ENCODE results near the gene PSTK. TPM values are rescaled to one million over a fixed set of nuclear protein-coding genes. Genes with fewer than 3 reads are reported as not detected.

Gene PSTK
- total RNA-seq, 3 donors from 2014 or later = 3.6 to 6.4 (median 3.7) TPM

- Histone ChIP-seq H3K27ac (no peak overlapping the region), H3K4me3 (no peak overlapping the region), H3K36me3 (no peaks in the 10 kb centered on the region), H3K27me3 (no peaks in the 10 kb centered on the region), H3K4me1 (peaks cover 0 to 16% of the 10 kb centered on the region in 2 donors), H3K9me3 (no peaks in the 10 kb centered on the region)
- intact Hi-C loops (cut with DNase I; ENCODE audit: low total_unique reads) = no loop called here
- no peak for TF ChIP-seq POLR2A (IDR thresholded peaks at IDR 0.05)
- no peak for TF ChIP-seq CTCF (IDR thresholded peaks at IDR 0.05)
- no peak for TF ChIP-seq POLR2AphosphoS5 (IDR thresholded peaks at IDR 0.05)
- no peak for DNase-seq (ENCODE audit: low spot score in 2 of 2)
These were observed 24.1 kb downstream of the PSTK start for GRCh38 chr10:123004298-123004697.

GRCh38 chr10:123007558-123008354 is 27.6 kb downstream of the PSTK start:
- Histone ChIP-seq H3K27me3 (no peaks in the 10 kb centered on the region), H3K4me1 (peaks cover 0 to 26% of the 10 kb centered on the region in 2 donors), H3K9me3 (no peaks in the 10 kb centered on the region), H3K27ac (peak overlapping the region; percentile 95 to 97), H3K36me3 (no peaks in the 10 kb centered on the region), H3K4me3 (peak overlapping the region; percentile 87 to 99 (median 90))
- DNase-seq (ENCODE audit: low spot score in 2 of 2) = no peak
- peak in 1 of 3 donors; percentile 13 for TF ChIP-seq CTCF (IDR thresholded peaks at IDR 0.05)
- TF ChIP-seq POLR2A (IDR thresholded peaks at IDR 0.05) = no peak
- intact Hi-C loops (cut with DNase I; ENCODE audit: low total_unique reads) = no loop called here

DNA sequence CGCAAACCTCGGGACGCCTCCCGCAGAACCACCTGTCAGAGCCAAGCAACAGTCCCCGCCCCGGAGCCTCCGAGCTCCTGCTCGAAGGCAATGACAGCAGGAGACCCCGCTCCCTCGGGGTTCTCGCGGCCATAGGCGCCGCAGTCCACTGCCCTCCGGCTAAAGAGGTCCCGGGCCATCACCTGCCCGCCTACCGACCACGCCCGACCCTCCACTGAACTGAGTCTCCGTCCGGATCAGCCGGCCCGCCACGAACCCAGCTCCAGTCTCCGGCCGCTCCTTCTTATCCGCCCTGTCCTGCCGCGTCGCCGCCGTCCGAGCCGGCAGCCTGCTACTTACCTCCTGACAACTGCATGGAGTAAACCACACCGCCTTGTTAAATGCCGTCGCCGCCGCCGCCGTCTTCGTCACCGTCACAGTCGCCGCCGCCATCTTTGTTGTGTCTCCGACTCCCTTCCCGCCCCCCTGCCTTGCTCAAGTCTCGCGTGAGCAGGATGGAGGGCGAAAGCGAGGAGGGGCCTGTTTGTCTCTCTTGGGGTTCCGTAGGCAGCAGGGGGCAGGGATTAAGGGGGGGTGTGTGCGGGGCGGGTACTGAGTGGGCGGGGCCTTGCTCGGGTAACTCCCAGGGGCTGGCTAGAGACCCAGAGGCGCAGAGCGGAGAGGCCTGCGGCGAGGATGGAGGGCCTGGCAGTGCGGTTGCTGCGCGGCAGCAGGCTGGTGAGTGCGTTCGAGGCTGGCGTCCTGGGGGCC is 28.3 kb downstream of the PSTK start, which contains the start of the genes ACADSB and IKZF5:
Gene ACADSB (plus strand): TSS at position 652 of the 750 bp plus-strand sequence. CDS start 24 bp downstream, at position 676.
Gene IKZF5 (minus strand): TSS at position 441 of the 750 bp plus-strand sequence. CDS start 10,170 bp downstream, outside the sequence.
- Histone ChIP-seq H3K27me3 (no peaks in the 10 kb centered on the region), H3K4me3 (peak within 1 kb of the TSS; percentile 87 to 99 (median 90)), H3K27ac (peak within 1 kb of the TSS; percentile 95 to 97), H3K36me3 (no peaks in the 10 kb centered on the region), H3K4me1 (peaks cover 0 to 26% of the 10 kb centered on the region in 2 donors), H3K9me3 (no peaks in the 10 kb centered on the region)
- TF ChIP-seq POLR2AphosphoS5 (IDR thresholded peaks at IDR 0.05) = peak; percentile 95 to 99 (median 99)
- no peak for TF ChIP-seq CTCF (IDR thresholded peaks at IDR 0.05)
- peak; percentile 84 for TF ChIP-seq POLR2A (IDR thresholded peaks at IDR 0.05)
- peak; percentile 97 for DNase-seq (ENCODE audit: low spot score in 2 of 2)
- intact Hi-C loops (cut with DNase I; ENCODE audit: low total_unique reads) = no loop called here

DNA sequence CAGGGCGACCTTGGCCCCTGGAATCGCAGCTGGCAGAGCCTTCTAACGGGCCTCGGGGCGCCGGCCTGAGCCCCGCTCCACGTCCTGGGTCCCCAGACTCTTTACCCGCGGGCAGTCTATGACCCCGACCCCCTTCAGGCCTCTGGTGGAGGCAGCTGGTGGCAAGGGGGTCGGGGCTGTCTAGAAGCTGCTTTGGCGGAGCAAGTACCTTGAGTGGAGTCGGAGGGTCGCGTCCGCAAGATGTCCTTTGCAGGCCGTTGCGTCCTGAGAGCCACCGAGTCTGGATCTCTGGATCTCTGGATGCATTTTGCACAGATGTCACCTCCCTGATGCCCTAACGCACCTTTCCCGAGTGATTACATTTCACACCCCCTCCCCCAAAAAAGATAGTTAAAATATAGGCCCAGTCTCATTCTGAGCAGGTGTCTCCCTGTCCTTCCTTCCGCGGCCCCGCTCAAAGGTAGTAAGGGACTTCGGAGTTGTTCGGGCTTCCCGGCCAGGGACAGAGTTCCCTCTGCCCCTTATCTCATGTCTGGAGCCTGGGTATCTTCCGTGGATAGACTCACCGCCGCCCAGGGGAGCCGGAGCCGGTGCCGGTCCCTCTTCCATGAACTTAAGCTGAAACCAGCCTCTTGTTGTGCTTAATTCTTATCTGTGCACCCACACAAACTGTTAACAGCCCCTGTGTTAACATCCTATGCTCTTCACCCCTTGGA is 29.1 kb downstream of the PSTK start:
- Histone ChIP-seq H3K36me3 (no peaks in the 10 kb centered on the region), H3K4me1 (peaks cover 0 to 26% of the 10 kb centered on the region in 2 donors), H3K9me3 (no peaks in the 10 kb centered on the region), H3K27ac (peak overlapping the region; percentile 78 to 97), H3K27me3 (no peaks in the 10 kb centered on the region), H3K4me3 (peak overlapping the region; percentile 87 to 99 (median 90))
- TF ChIP-seq POLR2AphosphoS5 (IDR thresholded peaks at IDR 0.05) (no peak), CTCF (IDR thresholded peaks at IDR 0.05) (no peak), POLR2A (IDR thresholded peaks at IDR 0.05) (no peak)
- no peak for DNase-seq (ENCODE audit: low spot score in 2 of 2)
- intact Hi-C loops (cut with DNase I; ENCODE audit: low total_unique reads) = no loop called here
